HG02943 (cell line): Measurements from ENCODE around the gene C11orf52.
A peak's percentile ranks its signal among the peaks of the same experiment; 100 is the strongest.
"Not testable (repeated sequence)": the region's sequence is repeated elsewhere in the genome, so short reads cannot be mapped to it uniquely, and the experiment has no call there.

ENCODE experiments used
- ATAC-seq: cut with Tn5 transposase; IDR thresholded peaks from one replicate; pipeline ENCODE4 v1.9.1; 2021; ENCODE audit warnings: mild to moderate bottlenecking, low read depth, moderate library complexity; ENCODE audit not compliant: unreplicated experiment

The C11orf52 gene

DNA sequence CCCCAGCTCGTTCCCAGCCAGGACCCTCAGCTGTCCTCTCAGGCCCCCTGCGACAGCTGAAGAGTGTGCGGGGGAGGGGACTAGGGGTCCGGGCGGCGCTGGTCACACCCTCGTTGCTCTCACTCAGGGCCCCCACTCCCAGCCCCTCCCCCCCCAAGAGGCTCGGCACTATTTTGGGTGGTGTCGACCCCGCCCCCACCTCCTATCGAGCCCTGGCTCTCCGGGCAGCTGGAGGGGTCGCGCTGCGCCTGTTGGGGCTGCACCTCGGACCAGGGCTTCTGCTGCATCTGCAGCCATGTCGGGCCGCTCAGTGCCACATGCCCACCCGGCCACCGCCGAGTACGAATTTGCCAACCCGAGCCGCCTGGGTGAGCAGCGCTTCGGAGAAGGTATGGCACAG, 6.2 kb upstream of the C11orf52 start, which contains the start of gene HSPB2:
HSPB2 (plus strand) TSS at position 200 of the 400 bp plus-strand sequence; CDS start at position 296, 96 bp downstream.
- no peak for ATAC-seq

- no peak for ATAC-seq
Observed at GRCh38 chr11:111913031-111913861, 5.5 kb upstream of the C11orf52 start.

GRCh38 chr11:111913997-111914396, 4.7 kb upstream of the C11orf52 start:
- ATAC-seq = no peak

DNA sequence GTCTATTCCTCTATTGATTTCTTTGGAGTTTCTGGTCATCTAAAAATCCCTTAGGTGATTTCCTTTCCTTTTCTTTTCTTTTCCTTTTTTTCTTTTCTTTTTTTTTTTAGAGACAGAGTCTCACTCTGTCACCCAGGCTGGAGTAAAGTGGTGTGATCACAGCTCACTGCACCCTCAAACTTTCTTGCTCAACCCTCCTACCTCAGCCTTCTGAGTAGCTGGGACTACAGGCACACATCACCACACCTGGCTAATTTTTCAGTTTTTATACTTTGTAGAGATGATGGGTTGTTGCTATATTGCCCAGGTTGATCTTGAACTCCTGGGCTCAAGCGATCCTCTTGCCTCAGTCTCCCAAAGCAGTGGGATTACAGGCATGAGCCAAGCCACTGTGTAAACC, 1.9 kb upstream of the C11orf52 start:
- ATAC-seq = no peak

DNA sequence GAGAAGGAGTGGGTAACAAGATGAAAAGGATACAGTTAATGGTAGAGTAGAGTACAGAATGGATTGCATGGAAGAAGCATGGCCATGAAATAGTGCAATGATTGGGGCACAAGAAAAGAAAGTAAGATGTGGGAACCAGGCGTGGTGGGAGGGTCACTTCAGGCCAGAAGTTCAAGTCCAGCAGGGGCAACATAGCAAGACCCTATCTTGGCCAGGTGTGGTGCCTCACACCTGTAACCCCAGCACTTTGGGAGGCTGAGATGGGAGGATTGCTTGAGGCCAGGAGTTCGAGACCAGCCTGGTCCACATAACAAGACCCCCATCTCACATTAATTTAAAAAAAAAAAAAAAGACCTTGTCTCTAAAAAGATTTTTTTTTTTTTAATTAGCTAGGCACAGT, 1.4 kb upstream of the C11orf52 start:
- no peak for ATAC-seq

DNA sequence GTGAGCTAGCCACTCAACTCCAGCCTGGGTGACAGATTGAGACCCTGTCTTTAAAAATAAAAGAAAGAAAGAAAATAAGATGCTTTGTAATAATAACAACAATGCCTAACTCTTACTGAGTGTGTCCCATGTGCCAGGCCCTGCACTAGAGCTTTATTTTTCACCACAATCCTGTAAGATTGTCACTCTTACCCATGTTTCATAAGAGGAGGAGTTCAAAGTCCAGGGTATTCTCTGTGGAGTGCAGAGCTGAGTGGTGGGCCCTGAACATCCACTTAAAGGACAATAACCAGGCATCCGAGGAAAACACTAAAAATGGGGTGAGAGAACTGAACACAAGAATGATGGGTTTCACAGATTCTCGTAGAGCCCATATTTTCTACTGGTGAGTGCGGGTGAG, 925 bp upstream of the C11orf52 start:
- no peak for ATAC-seq

DNA sequence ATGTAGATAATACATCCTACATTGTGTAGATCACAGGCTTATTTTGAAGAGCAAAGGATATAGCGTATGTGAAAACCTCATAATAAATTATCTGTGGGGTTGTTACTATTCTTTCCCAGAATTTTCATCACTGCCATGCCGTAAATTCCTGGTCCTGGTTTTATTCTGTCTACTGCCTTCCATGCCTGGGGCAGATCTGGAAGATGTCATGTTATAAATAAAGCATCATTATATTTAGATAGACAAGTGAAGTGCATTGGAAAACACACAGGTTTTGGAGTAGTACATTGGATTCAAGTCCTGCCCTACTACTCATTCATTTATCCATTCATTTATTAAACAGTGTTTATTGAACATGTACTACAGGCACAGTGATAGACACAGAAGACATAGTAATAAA, 2.2 kb downstream of the C11orf52 start:
- no peak for ATAC-seq

DNA sequence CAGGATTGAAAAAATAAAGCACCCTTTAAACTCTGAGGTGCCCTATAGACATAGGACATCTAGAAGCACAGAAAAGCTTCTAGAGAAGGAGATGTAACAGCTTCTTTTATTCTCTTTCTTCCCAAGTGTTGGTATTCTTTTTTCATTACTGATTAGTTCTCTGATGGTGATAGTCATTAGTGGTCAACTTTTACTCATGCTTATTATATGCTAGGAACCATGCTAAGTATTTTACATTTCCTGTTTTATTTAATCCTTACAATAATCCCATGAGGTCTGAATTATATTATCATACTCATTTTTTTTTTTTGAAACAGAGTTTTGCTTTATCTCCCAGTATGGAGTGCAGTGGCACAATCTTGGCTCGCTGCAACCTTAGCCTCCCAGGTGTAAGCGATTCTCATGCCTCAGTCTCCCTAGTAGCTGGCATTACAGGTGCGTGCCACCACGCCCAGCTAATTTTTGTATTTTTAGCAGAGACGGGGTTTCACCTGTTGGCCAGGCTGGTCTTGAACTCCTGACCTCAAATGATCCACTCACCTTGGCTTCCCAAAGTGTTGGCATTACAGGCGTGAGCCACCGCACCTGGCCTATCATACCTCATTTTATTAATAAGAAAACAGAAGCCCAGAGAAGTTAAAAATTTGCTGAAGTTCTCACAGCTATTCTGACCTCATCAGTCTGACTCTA, 3.0 kb downstream of the C11orf52 start:
- no peak for ATAC-seq

GRCh38 chr11:111922803-111923202, 4.1 kb downstream of the C11orf52 start:
- no peak for ATAC-seq

GRCh38 chr11:111923351-111923788, 4.7 kb downstream of the C11orf52 start:
- ATAC-seq = no peak

- ATAC-seq = no peak
Observed at GRCh38 chr11:111923951-111924350, 5.2 kb downstream of the C11orf52 start.

DNA sequence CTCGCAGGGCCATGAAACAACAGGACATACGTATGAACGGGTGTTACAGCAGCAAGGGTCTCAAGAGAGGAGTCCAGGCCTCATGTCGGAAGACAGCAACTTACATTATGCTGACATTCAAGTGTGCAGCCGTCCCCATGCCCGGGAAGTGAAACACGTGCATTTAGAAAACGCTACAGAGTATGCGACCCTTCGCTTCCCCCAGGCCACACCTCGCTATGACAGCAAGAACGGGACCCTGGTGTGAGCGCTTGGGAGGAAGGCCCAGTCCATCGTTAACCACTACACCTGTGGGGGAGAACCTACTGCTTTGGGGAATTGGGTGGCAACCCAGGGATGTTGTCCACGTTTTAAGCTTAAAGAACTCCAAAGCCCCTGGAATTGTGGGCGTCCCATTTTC, 7.2 kb downstream of the C11orf52 start:
- ATAC-seq = no peak

GRCh38 chr11:111926505-111927391, 8.0 kb downstream of the C11orf52 start:
- peak; percentile 92 for ATAC-seq

DNA sequence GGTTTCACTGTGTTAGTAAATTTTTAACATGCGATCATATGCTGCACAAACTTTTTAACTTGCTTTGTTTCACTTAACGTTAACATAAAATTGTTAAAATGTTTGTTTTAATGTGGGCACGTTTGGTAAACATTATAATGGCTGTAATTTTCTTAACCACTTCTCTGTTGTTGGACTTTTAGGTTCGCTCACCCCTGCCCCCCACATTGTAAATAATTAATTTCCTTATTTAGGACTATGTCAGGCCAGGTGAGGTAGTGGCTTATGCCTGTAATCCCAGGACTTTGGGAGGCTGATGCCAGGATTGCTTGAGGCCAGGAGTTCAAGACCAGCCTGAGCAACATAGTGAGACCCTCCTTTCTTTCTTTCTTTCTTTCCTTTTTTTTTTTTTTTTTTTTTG, 11.8 kb downstream of the C11orf52 start:
- ATAC-seq = no peak

GRCh38 chr11:111932611-111932950, 13.9 kb downstream of the C11orf52 start:
- ATAC-seq = no peak

GRCh38 chr11:111933176-111933575, 14.5 kb downstream of the C11orf52 start:
- not testable (repeated sequence) for ATAC-seq

GRCh38 chr11:111933872-111934271, 15.2 kb downstream of the C11orf52 start:
- ATAC-seq = no peak

DNA sequence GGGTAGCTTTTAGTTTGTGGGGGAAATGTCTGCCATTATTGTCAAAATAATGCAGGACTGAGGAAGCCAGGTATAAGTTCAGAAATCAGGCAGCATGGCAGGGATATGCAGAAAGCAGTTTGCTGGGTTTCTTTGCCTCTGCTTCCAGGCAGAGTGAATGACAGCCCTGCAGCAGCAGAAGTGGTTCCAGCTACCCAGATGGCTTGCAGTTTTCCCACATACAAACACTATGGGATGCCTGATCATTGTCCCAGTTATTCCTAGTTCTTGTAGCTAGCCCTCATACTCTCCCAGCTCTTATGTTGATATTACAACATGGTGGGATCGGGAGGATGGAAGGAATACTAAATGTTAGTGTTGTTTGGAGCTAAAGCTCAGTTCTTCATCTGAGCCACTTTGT, 15.6 kb downstream of the C11orf52 start:
- no peak for ATAC-seq

GRCh38 chr11:111935317-111936039, 16.8 kb downstream of the C11orf52 start:
- no peak for ATAC-seq

DNA sequence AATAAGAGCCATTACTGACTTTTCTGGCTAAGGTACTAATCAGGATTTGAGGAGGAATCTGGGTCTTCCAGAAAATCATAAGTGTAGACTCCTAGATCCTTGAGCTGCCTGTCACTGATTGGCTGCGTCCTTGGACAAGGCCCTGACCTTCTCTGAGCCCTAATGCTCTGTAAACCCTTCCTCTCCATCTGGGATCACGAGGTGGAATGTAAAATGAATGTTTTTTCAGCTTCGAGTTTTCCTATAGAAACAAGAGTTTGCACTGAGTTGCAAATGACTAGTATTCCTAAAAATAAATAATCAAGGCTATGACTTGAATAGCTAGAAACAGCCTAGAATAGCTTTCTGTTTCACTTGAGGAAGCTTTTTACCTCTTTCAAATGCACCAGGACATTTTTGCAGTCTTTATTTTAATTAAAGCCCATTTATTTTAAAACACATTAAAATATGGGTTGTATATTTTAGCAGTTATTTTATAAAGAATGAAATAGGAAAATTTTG, 17.4 kb downstream of the C11orf52 start:
- no peak for ATAC-seq
